ENCODE measurements around the gene SLC26A11.

DNA sequence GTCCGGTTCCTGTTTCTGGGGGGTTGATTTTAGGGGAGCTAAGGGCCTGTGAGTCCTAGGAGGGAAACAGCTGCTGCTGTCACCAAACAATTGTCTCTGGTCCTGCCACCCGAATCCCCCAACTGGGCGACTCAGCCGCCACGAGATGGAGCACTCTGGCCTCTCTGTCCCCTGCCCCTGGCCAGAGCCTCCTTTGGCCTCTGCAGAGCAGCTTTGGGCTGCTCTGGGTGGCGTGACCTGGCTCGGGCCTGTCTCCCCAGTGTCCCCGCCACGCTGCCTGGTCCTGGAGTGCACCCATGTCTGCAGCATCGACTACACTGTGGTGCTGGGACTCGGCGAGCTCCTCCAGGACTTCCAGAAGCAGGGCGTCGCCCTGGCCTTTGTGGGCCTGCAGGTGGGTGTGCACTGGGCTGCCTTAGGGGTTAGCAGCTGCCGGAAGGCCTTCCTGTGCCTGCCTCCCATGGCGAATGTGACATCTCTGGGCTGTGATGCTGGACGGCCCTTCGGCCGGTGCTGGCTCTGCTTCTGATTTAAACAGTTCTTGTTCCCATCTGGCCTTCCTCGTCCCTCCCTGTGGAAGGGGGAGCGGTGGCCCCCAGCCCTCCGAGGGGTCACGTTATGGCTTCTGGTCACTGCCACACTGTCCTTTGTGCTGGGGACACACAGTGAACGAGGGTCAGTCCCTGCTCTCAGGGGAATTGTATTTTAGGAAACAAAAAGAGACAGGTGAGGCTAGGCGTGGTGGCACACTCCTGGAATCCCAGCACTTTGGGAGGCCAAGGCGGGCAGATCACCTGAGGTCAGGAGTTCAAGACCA, 28.9 kb downstream of the SLC26A11 start:
- TF ChIP-seq EZH2phosphoT487 (IDR thresholded peaks at IDR 0.05; ENCODE audit: insufficient read depth, low read depth), result no peak
- no peak for TF ChIP-seq EZH2 (IDR thresholded peaks at IDR 0.05; ENCODE audit: insufficient read depth, poor library complexity, severe bottlenecking)
